ENCODE measurements around the gene INCA1. TPM values are rescaled to one million over a fixed set of nuclear protein-coding genes. Genes with fewer than 3 reads are reported as not detected.
A peak's percentile ranks its signal among the peaks of the same experiment; 100 is the strongest.

The INCA1 gene
- total and polyA plus RNA-seq, 2 of the 8 experiments (the other 6 are each of a cell fraction or from before 2014, with no cell fraction given): 0.89 to 1.4 TPM

- Histone ChIP-seq H4K20me1 (replicated peaks in 1 of 2; ENCODE audit: control insufficient read depth in 1 of 2, insufficient read depth in 2 of 2, low read length in 2 of 2) (peaks cover 0 to 7% of the 10 kb centered on the region in 2 experiments), H3K27me3 (replicated peaks in 1 of 4; ENCODE audit: control insufficient read depth in 3 of 4, extremely low read depth in 1 of 4, insufficient read depth in 3 of 4, low read length in 3 of 4) (no peaks in the 10 kb centered on the region), H3K18ac (ENCODE audit: extremely low read depth, low read length) (no peak overlapping the region), H2AK5ac (ENCODE audit: low read depth, low read length) (no peak overlapping the region; the same call in 1 of the 2 replicates), H4K91ac (replicated peaks; ENCODE audit: insufficient read length, low read length) (no peak overlapping the region), H3K36me3 (ENCODE audit: control insufficient read depth in 2 of 4, insufficient read depth in 4 of 4, low read length in 3 of 4) (peaks cover 0 to 8% (median 0%) of the 10 kb centered on the region in 4 experiments; a peak in 2 of 8 replicates), H2BK15ac (ENCODE audit: low read length) (no peak overlapping the region), H2BK20ac (ENCODE audit: low read length) (no peak overlapping the region), H3K4me1 (replicated peaks in 1 of 4; ENCODE audit: control insufficient read depth in 3 of 4, insufficient read depth in 4 of 4, low read length in 3 of 4) (peaks cover 5 to 18% (median 9%) of the 10 kb centered on the region in 4 experiments), H2AFZ (ENCODE audit: low read length) (no peak overlapping the region), H2BK12ac (ENCODE audit: low read depth, low read length) (no peak overlapping the region), H4K8ac (ENCODE audit: extremely low read depth, insufficient read depth, low read length) (no peak overlapping the region), H3K56ac (replicated peaks; ENCODE audit: insufficient read length, low read depth, low read length) (no peak overlapping the region), H3K4ac (replicated peaks; ENCODE audit: insufficient read length, low read depth, low read length) (no peak overlapping the region), H3K23ac (ENCODE audit: insufficient read length) (no peak overlapping the region), H3K79me1 (ENCODE audit: low read depth, low read length) (peaks cover 3% of the 10 kb centered on the region; the same call in 1 of the 2 replicates), H3K23me2 (ENCODE audit: low read depth, low read length) (peaks cover 19% of the 10 kb centered on the region; the same call in 1 of the 2 replicates), H3K9ac (replicated peaks in 1 of 4; ENCODE audit: extremely low read depth in 1 of 4, low read depth in 3 of 4, low read length in 3 of 4) (no peak overlapping the region), H3K4me2 (ENCODE audit: insufficient read depth in 1 of 2, low read depth in 2 of 2, low read length in 2 of 2) (peak overlapping the region in 1 of 2 experiments; percentile 99; a peak in 1 of 4 replicates), H3K27ac (ENCODE audit: low read depth, low read length) (no peak overlapping the region), H3K9me3 (ENCODE audit: insufficient read depth in 2 of 2, low read depth in 1 of 2, low read length in 1 of 2) (no peaks in the 10 kb centered on the region), H4K5ac (ENCODE audit: insufficient read length, low read depth, low read length) (no peak overlapping the region), H2BK120ac (replicated peaks; ENCODE audit: low read depth, low read length) (no peak overlapping the region), H3K4me3 (ENCODE audit: extremely low read depth in 1 of 4, insufficient read depth in 2 of 4, low read depth in 3 of 4, low read length in 4 of 4) (no peak overlapping the region), H2BK5ac (ENCODE audit: low read depth, low read length) (0 out of 2 replicates have a peak overlapping the region, but pooled peaks have one; percentile 44), H3K14ac (ENCODE audit: insufficient read length) (no peak overlapping the region), H3K79me2 (ENCODE audit: control insufficient read depth in 1 of 2, insufficient read depth in 2 of 2, low read length in 2 of 2) (peaks cover 0 to 16% of the 10 kb centered on the region in 2 experiments; a peak in 2 of 4 replicates)
- DNase-seq (ENCODE audit: low read depth in 1 of 2, low spot score in 2 of 2): no peak
- WGBS, 2 experiments (ENCODE audit: extremely low coverage in 1 of 2, insufficient coverage in 1 of 2, insufficient read length in 1 of 2, insufficient replicate concordance in 2 of 2, low coverage in 1 of 2, low lambda C conversion rate in 2 of 2, missing lambda C conversion rate in 1 of 2): 94% methylated on average over 14 of the region's 15 CpGs; no CpG with 5 or more reads in 1 of the 2 experiments
- POLR2A ChIA-PET (ENCODE audit: partially characterized antibody): interaction anchor here (1.0 to 32.4 kb wide), 8 partner anchors 13 to 65 kb away, joined by 3 to 987 read pairs (median 18); partner anchors contain the start of genes CAMTA2, ENO3, INCA1 and KIF1C
- FAIRE-seq: no peak
- CTCF ChIA-PET (ENCODE audit: partially characterized antibody): interaction anchor here (0.8 to 7.3 kb wide), 7 partner anchors 9 to 70 kb away, joined by 3 to 41 read pairs (median 5); no protein-coding TSS in a partner anchor
- TF ChIP-seq HDAC6 (IDR thresholded peaks at IDR 0.05; ENCODE audit: low read depth, low read length) (no peak), CREB1 (IDR thresholded peaks at IDR 0.05) (no peak), CTCF (IDR thresholded peaks at IDR 0.05; ENCODE audit: control extremely low read depth in 1 of 3, insufficient read depth in 1 of 3, low read depth in 1 of 3, low read length in 3 of 3) (no peak), HDAC2 (IDR thresholded peaks at IDR 0.05; ENCODE audit: borderline replicate concordance in 1 of 2, low read depth in 2 of 2, low read length in 2 of 2) (no peak), TEAD4 (IDR thresholded peaks at IDR 0.05; ENCODE audit: low read depth, low read length) (no peak), ZNF274 (IDR thresholded peaks at IDR 0.05; ENCODE audit: borderline replicate concordance, extremely low read depth, low read length) (no peak), RAD21 (IDR thresholded peaks at IDR 0.05 in 1 of 2, conservative IDR thresholded peaks at IDR 0.05 in 1 of 2; ENCODE audit: low read depth in 2 of 2, low read length in 2 of 2) (no peak), EP300 (IDR thresholded peaks at IDR 0.05; ENCODE audit: borderline replicate concordance in 1 of 2, low read depth in 2 of 2, low read length in 2 of 2) (no peak)
Measured at GRCh38 chr17:4965311-4965986, 31.9 kb downstream of the INCA1 start.

All from H1 (cell line).